Muscle of leg (tissue), 11 donors: ENCODE data around the gene CDC40. TPM values are rescaled to one million over a fixed set of nuclear protein-coding genes. Genes with fewer than 3 reads are reported as not detected.

Source experiments
- DNase-seq: peaks from one replicate; pipeline ENCODE4 v3.0.0; 2013
- H3K27ac ChIP-seq: one replicate; pipeline ENCODE4 v1.5.1; 2013; ENCODE audit warnings: mild to moderate bottlenecking, low read length, control low read depth
- H3K27me3 ChIP-seq: one replicate; pipeline ENCODE4 v1.6.1; 2013; ENCODE audit warnings: low read length; ENCODE audit not compliant: control insufficient read depth, insufficient read depth
- H3K36me3 ChIP-seq: one replicate; pipeline ENCODE4 v1.6.1; 2013; ENCODE audit warnings: low read length; ENCODE audit not compliant: control insufficient read depth, insufficient read depth
- H3K4me1 ChIP-seq: one replicate; pipeline ENCODE4 v1.6.1; 2013; ENCODE audit warnings: low read length; ENCODE audit not compliant: control insufficient read depth, insufficient read depth
- H3K4me3 ChIP-seq: one replicate; pipeline ENCODE4 v1.5.1; 2013; ENCODE audit warnings: low read length, control low read depth
- H3K9me3 ChIP-seq: replicated peaks from 2 replicates; pipeline ENCODE4 v1.6.1; 2013; ENCODE audit warnings: low read depth, low read length; ENCODE audit not compliant: control insufficient read depth
- WGBS: methylation state at CpG from one replicate; pipeline ENCODE4 v1.1.5; 2013; ENCODE audit warnings: missing lambda C conversion rate; ENCODE audit not compliant: insufficient coverage; 5-methylcytosine and 5-hydroxymethylcytosine counted together
- polyA plus RNA-seq, 8 donors: library from polyadenylated mRNA; unstranded; fragments of 120-200 nt; gene quantifications; one replicate each; pipeline versions ENCODE4 v1.2.1 to v1.2.3, GENCODE V29; 2013; ENCODE audit warnings: inconsistent platforms in 1 of 8, low replicate concordance in 1 of 8; ENCODE audit not compliant: insufficient read length in 8 of 8, insufficient read depth in 1 of 8
- total RNA-seq: library from RNA; stranded (reverse); fragments of 120-200 nt; gene quantifications from one replicate; pipeline ENCODE4 v1.2.4, GENCODE V29; 2013

The CDC40 gene
- total and polyA plus RNA-seq, 9 donors: 11.7 to 18.2 (median 13.7) TPM

GRCh38 chr6:110196874-110197273 is 16.6 kb downstream of the CDC40 start:
- H3K4me3 ChIP-seq: no peak overlapping the region
- H3K27me3 ChIP-seq: no peaks in the 10 kb centered on the region
- H3K36me3 ChIP-seq: no peaks in the 10 kb centered on the region
- DNase-seq: no peak
- no CpG with 5 or more reads among the region's 1 CpG for WGBS
- H3K4me1 ChIP-seq: no peaks in the 10 kb centered on the region
- no peak overlapping the region for H3K27ac ChIP-seq
- no peaks in the 10 kb centered on the region for H3K9me3 ChIP-seq

DNA sequence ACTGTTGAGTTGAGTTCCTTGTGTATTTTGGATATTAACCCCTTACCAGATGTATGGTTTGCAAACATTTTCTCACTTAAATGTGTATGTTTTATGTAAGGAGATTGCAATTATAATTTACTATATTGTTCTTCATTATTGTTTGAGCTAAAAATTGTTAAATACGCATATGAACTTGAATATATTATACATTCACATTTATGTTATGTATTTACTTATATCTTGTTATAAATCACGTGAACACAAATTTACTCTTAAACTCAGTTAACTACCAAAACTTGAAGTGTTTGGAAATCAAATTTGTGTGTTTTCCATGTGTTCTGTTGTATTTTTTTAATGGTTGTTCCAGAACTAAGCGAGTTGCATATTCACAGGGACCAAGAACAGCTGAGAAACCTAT is 18.3 kb downstream of the CDC40 start:
- Histone ChIP-seq H3K27me3 (no peaks in the 10 kb centered on the region), H3K4me3 (no peak overlapping the region), H3K4me1 (no peaks in the 10 kb centered on the region), H3K27ac (no peak overlapping the region), H3K9me3 (no peaks in the 10 kb centered on the region), H3K36me3 (no peaks in the 10 kb centered on the region)
- peak; percentile 34 for DNase-seq
- 80% methylated on average over 1 of the region's 3 CpGs for WGBS

DNA sequence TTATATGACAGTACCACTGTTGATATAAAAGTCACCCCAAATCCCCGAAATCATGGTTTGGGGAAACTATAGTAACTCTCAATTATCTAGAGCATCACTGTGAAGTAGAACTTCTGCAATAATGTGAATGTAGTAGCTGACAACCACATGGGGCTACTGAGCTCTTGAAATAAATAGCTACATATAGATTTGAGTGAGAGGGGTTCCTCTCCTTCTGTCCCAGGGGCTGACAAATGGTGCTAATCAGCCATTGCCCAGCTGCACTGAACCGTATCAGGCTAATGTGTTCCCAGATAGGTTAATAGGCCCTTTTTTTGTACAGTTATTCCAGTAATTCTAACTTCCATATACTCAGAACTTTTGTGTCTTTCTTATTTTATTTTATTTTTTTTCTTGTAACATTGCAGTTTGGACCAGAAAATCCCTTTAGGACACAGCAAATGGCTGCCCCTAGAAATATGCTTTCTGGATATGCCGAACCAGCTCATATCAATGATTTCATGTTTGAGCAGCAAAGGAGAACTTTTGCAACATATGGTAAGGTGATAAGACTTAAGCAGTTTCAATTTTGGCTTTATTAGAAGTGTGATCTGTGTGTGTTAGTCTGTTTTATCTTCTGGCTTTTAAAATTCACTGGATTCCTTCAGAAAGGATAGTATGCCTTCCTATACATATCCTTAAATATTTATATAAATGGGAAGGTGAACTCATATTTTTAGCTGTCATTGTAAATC is 21.1 kb downstream of the CDC40 start:
- H3K27ac ChIP-seq: no peak overlapping the region
- H3K4me1 ChIP-seq: no peaks in the 10 kb centered on the region
- H3K36me3 ChIP-seq: no peaks in the 10 kb centered on the region
- no peaks in the 10 kb centered on the region for H3K9me3 ChIP-seq
- no peak for DNase-seq
- H3K27me3 ChIP-seq: no peaks in the 10 kb centered on the region
- no peak overlapping the region for H3K4me3 ChIP-seq
- WGBS: 89% methylated on average over 1 of the region's 3 CpGs

DNA sequence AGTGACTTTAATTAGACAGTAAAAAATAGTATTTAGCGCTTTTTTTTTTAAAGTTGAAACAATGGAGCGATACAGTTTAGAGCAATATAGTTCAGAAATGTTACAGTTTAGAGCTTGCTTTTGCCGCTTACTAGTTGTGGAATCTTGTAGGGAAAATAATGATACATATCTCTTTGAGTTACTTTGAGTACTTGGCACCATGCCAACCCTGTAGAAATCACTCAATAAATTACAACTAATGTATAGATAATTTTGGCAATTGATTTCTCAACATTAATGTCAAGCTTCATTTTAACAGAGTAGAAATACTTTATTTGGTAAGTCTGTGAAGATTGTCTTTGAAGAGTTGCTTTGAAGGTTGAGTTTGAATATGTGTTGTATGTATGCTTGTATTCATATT is 27.4 kb downstream of the CDC40 start:
- no peak for DNase-seq
- Histone ChIP-seq H3K9me3 (no peaks in the 10 kb centered on the region), H3K27ac (no peak overlapping the region), H3K4me1 (no peaks in the 10 kb centered on the region), H3K36me3 (peaks cover 5% of the 10 kb centered on the region), H3K4me3 (no peak overlapping the region), H3K27me3 (no peaks in the 10 kb centered on the region)
- no CpG with 5 or more reads among the region's 3 CpGs for WGBS

GRCh38 chr6:110211753-110212152 is 31.5 kb downstream of the CDC40 start:
- no peak overlapping the region for H3K4me3 ChIP-seq
- WGBS: no CpG with 5 or more reads among the region's 1 CpG
- no peak for DNase-seq
- H3K9me3 ChIP-seq: no peaks in the 10 kb centered on the region
- H3K36me3 ChIP-seq: peaks cover 28% of the 10 kb centered on the region
- no peaks in the 10 kb centered on the region for H3K4me1 ChIP-seq
- no peak overlapping the region for H3K27ac ChIP-seq
- no peaks in the 10 kb centered on the region for H3K27me3 ChIP-seq

GRCh38 chr6:110214338-110214737 is 34.1 kb downstream of the CDC40 start:
- Histone ChIP-seq H3K4me1 (no peaks in the 10 kb centered on the region), H3K36me3 (peaks cover 40% of the 10 kb centered on the region), H3K9me3 (no peaks in the 10 kb centered on the region), H3K27me3 (no peaks in the 10 kb centered on the region), H3K4me3 (no peak overlapping the region), H3K27ac (no peak overlapping the region)
- no peak for DNase-seq
- WGBS: 53% methylated on average over 1 of the region's 1 CpG

- Histone ChIP-seq H3K9me3 (no peaks in the 10 kb centered on the region), H3K27ac (no peak overlapping the region), H3K36me3 (peaks cover 43% of the 10 kb centered on the region), H3K4me3 (no peak overlapping the region), H3K27me3 (no peaks in the 10 kb centered on the region), H3K4me1 (no peaks in the 10 kb centered on the region)
- WGBS: no CpG with 5 or more reads among the region's 5 CpGs
- DNase-seq: no peak
Measured at GRCh38 chr6:110216140-110216539, 35.9 kb downstream of the CDC40 start.

DNA sequence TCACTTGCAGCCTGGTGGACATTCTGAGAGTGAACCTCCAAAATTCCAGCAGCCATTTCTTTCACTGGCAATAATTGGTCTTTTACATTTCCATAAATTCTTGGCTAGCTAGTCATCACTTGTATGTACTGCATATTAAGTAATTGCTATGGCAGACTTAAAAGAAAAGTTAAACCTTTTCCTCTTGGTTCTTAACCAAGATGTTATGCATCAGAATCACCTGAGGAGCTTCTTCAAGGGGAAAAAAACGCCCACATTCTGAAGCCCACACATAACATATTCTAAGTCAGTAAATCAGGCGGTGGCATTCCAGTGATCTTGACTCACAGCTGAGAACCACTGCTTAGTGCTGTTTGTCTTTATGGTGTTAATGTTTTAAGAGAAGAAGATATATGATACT is 37.0 kb downstream of the CDC40 start:
- no peak for DNase-seq
- Histone ChIP-seq H3K4me1 (no peaks in the 10 kb centered on the region), H3K9me3 (no peaks in the 10 kb centered on the region), H3K27me3 (no peaks in the 10 kb centered on the region), H3K4me3 (no peak overlapping the region), H3K36me3 (peaks cover 40% of the 10 kb centered on the region), H3K27ac (no peak overlapping the region)
- WGBS: no CpG with 5 or more reads among the region's 2 CpGs

DNA sequence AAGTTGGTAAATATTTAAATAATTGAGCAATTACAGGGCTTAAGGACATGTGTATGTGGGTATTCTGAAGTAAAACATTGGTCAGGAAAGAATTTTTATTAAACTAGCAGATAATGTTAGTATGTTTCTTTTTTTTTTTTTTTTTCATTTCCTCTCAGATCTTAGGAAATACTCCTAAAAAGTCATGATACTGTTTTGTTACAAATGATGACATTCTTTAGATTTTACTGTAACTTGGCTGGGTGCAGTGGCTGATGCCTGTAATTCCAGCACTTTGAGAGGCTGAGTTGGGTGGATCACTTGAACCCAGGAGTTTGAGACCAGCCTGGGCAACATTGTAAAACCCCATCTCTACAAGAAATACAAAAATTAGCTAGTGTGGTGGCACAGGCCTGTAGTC is 41.5 kb downstream of the CDC40 start:
- no peak overlapping the region for H3K4me3 ChIP-seq
- H3K27ac ChIP-seq: no peak overlapping the region
- no peaks in the 10 kb centered on the region for H3K4me1 ChIP-seq
- H3K9me3 ChIP-seq: no peaks in the 10 kb centered on the region
- no peak for DNase-seq
- peaks cover 21% of the 10 kb centered on the region for H3K36me3 ChIP-seq
- H3K27me3 ChIP-seq: no peaks in the 10 kb centered on the region

GRCh38 chr6:110226261-110226660 is 46.0 kb downstream of the CDC40 start:
- peaks cover 12% of the 10 kb centered on the region for H3K36me3 ChIP-seq

DNA sequence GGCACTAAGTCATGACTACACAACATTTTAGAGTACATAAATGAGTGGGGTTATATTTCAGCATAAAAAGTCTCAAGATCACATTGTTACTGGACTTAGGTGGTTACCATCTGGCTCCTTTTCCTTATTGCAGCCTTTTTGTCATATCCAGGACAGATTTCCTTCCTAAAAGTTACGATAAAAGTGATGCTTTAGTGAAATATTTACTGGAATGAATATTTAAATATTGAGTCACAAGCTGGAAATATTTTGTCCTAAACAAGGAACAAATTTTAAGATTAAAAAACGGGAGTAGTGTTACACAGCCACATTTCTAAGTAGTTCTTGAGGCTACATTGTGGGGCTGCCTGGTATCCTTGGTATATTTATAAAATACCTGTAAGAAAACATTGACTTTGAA is 52.2 kb downstream of the CDC40 start:
- H3K4me3 ChIP-seq: no peak overlapping the region
- H3K36me3 ChIP-seq: peaks cover under 1% of the 10 kb centered on the region
- H3K27me3 ChIP-seq: no peaks in the 10 kb centered on the region
- WGBS: no CpG with 5 or more reads among the region's 2 CpGs
- DNase-seq: no peak
- no peaks in the 10 kb centered on the region for H3K9me3 ChIP-seq
- no peaks in the 10 kb centered on the region for H3K4me1 ChIP-seq
- H3K27ac ChIP-seq: no peak overlapping the region

More at GRCh38 chr6:110226261-110226660, 46.0 kb downstream of the CDC40 start:
- whole genome bisulfite sequencing: 88% methylated on average over 1 of the region's 1 CpG
- Histone ChIP-seq H3K4me1 (no peaks in the 10 kb centered on the region), H3K9me3 (no peaks in the 10 kb centered on the region), H3K27me3 (no peaks in the 10 kb centered on the region), H3K27ac (no peak overlapping the region), H3K4me3 (no peak overlapping the region)
- no peak for DNase-seq
